SK-MEL-5 (cell line): Measurements from ENCODE around the gene EFCAB10. TPM values are rescaled to one million over a fixed set of nuclear protein-coding genes. Genes with fewer than 3 reads are reported as not detected.
"Not testable (repeated sequence)": the region's sequence is repeated elsewhere in the genome, so short reads cannot be mapped to it uniquely, and the experiment has no call there.

Experiments
- DNase-seq: peaks from one replicate; pipeline ENCODE4 v3.0.0-alpha.2; 2016; ENCODE audit warnings: low read depth, low spot score
- in situ Hi-C: cut with HindIII; loops from 2 replicates; pipeline ENCODE4 v1.10.0; 2016; ENCODE audit warnings: low sequenced_read_pairs, high pct_unique_total_duplicates, low pct_unique_long_range_greater_than_20kb
- total RNA-seq: library from RNA; depleted of rRNA; stranded (reverse); fragments of >200 nt; shearing (Covaris generic); gene quantifications from 2 replicates; pipeline ENCODE4 v1.2.3, GENCODE V29; 2014

EFCAB10 gene
- total RNA-seq, 1 experiment from 2014 or later, result not detected

DNA sequence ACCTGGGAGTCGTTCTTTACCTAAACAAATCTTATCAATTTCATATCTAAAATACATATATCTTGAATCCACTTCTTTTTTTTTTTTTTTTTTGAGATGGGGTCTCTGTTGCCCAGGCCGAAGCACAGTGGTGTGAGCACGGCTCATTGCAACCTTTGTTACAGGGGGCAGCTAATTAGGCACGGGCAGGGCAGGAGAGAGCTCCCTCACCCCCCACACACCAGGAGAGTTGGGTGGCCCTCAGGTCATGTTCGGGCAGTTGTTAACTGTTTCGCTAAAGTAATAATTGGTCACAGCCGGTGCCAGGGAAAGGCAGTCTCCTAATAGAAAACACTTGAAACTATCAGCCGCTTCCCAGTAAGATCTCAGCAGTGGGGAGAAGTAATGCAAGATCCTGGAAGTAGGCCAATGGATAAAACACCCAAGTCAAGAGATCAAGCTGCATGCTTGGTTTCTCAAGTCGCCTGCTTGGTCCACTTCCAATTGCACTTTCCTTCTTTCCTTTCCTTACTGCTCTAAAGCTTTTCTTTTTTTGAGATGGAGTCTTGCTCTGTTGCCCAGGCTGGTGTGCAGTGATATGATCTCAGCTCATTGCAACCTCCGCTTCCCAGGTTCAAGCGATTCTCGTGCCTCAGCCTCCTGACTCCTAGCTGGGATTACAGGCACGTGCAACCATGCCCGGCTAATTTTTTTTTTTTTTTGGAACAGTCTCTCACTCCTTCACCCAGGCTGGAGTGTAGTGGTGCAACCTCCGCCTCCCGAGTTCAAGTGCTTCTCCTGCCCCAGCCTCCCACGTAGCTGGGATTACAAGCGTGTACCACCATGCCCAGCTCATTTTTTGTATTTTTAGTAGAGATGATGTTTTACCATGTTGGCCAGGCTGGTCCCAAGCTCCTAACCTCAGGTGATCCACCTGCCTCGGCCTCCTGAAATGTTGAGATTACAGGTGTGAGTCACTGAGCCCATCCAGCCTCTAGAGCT is 21.3 kb upstream of the EFCAB10 start:
- in situ Hi-C loops, result no loop called here
- no peak for DNase-seq

DNA sequence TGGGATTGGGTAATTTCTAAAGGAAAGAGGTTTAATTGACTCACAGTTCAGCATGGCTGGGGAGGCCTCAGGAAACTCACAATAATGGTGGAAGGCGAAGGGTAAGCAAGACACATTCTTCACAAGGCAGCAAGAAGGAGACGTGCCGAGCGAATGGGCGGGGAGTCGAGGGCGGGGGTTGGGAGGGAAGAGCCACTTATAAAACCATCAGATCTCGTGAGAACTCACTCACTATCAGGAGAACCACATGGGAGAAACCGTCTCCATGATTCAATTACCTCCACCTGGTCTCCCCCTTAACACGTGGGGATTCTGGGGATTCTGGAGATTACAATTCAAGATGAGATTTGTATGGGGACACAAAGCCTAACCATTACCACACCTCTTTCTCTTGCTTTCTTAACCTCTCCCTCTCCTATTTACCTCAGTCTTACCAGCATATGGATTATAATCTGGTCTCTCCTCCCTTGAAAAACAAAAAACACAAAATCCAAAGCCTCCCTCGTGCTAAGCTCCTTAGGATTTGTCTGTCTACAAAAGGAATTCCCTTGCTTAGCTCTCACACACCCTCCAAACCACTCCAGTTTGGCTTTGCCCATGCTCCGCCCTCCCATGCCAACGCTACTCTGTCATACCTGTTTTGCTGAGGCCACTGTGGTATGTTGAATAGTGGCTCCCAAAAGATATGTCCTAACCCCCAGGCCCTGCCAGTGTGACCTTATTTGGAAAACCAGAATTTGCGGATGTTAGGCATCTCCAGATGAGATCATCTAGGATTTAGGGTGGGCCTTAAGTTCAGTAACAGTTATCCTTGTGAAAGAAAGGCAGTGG is 19.6 kb upstream of the EFCAB10 start:
- DNase-seq, result no peak
- in situ Hi-C loops, result no loop called here

DNA sequence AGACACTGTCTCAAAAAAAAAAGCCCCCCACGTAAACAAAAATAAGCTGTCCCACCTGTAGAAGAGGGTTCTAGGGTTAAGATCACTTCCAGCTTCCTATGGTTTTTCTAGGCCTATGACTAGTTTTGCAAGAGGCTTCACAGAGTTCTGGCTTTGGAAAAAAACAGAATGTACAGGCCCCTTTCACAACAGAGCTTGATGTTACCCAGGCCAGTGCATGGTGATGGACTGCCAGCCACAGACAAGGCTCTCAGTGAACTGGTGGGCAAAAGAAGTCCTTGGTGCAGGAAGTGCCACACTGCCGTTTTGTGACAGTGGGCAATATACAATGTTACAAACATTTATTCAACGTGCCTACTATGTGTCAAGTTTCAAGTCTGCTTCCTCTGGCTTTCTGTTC is 18.3 kb upstream of the EFCAB10 start:
- no peak for DNase-seq
- in situ Hi-C loops, result no loop called here

DNA sequence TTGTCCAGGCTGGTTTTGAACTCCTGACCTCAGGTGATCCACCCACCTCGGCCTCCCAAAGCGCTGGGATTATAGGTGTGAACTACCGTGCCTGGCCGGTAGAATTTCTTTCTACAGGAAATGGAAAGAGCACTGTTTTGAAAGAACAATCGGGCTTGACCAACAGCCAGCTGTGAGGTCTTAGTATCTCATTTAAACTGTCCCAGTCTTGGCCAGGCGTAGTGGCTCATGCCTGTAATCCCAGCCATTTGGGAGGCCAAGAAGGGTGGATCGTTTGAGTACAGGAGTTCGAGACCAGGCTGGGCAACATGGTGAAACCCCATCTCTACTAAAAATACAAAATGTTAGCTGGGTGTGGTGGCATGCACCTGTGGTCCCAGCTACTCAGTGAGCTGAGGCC is 17.8 kb upstream of the EFCAB10 start:
- in situ Hi-C loops, DNase-seq: not testable (repeated sequence)

DNA sequence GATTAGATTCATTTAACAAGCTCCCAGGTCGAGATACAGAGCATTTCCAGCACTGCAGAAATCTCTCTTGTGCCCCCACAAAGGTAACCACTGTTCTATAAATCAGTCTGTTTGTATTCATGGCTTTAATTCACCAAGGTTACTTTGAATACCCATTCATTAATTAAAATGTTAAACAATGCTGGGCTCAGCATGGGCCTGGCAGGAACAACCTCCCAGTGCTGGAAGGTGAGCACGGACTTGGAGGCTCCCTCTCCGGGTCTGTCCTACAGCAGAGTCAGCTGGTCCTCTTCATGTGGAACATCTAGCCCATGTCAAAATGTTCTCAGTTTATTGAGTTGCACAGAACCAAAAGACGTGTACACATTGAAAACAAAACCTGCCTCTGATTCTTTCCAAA is 15.6 kb upstream of the EFCAB10 start:
- no peak for DNase-seq
- in situ Hi-C loops, result no loop called here

- DNase-seq, result no peak
- in situ Hi-C loops, result no loop called here
Observed at GRCh38 chr7:105594034-105594433, 12.7 kb upstream of the EFCAB10 start.

DNA sequence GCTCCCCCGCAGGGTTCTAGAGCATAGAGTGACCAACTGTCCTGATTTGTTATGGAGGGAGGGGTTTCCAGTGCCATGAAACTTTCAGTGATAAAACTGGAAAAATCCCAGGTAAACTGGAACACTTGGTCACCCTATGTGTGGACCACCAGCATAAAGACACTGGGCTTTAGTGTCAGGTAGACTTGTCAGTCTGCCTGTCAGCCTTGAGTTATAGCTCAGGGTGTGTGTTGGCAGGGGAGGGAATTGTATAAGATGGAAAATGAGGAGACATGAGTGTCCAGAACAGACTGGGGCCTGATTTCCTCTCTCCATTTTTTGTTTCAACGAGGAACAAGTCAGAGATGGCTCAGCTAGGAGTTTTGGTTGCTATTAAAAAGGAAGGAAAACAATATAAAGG is 10.2 kb upstream of the EFCAB10 start:
- no peak for DNase-seq
- in situ Hi-C loops, result no loop called here

DNA sequence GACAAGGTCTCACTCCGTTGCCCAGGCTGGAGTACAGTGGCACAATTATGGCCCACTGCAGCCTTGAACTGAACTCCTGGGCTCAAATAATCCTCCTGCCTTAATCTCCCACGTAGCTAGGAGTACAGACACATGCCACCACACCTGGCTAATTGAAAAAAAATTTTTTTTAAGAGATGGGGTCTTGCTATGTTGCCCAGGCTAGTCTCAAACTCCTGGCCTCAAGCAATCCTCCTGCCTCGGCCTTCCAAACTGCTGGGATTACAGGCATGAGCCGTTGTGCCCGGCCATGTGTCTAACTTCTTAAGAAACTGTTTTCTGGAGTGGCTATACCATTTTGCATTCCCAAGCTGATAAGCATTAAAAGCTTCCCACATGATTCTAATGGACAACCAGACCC is 9.5 kb upstream of the EFCAB10 start:
- no peak for DNase-seq

GRCh38 chr7:105589356-105590077 is 8.2 kb upstream of the EFCAB10 start:
- in situ Hi-C loops, result no loop called here
- DNase-seq, result peak; percentile 93

More for the DNA sequence above, 9.5 kb upstream of the EFCAB10 start:
- in situ Hi-C loops, result no loop called here

DNA sequence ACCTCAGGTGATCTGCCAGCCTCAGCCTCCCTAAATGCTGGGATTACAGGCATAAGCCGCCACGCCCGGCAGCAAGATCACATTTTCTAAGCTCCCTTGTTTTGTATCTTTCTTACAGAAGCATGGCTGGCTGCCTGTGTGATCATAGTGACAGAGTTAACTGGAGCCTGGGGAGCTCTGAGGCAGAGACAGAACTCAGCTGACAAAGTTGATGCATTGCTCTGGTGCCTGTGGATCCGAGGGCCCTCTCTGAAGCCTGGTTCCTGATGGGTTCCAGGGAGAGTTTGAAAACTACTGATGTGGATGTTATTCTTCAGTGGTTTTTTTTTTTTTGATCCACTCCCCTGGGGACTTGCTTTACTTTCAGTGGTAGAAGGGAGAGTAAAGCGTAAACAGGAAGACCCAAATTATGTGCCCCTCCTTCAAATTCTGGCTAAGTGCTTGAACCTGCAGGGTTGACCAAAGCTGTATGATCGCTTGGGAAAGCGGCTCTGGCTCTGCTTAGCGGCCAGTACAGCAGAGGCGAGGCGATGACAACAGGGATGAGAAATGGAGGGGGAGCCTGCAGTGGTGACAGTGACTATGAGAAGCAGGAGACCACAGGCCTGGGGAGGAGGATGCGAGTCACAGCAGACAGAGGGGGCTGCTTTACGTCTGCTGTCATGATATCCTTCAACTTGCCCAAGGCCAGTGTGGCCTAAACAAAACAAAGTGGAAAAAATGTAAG is 6.8 kb upstream of the EFCAB10 start:
- in situ Hi-C loops, result no loop called here

GRCh38 chr7:105585850-105586500 is 4.7 kb upstream of the EFCAB10 start:
- in situ Hi-C loops, result no loop called here
- DNase-seq, result no peak

More for the DNA sequence above, 6.8 kb upstream of the EFCAB10 start:
- DNase-seq, result no peak

- DNase-seq, result no peak
- in situ Hi-C loops, result no loop called here
Observed at GRCh38 chr7:105584165-105584564, 2.9 kb upstream of the EFCAB10 start.

DNA sequence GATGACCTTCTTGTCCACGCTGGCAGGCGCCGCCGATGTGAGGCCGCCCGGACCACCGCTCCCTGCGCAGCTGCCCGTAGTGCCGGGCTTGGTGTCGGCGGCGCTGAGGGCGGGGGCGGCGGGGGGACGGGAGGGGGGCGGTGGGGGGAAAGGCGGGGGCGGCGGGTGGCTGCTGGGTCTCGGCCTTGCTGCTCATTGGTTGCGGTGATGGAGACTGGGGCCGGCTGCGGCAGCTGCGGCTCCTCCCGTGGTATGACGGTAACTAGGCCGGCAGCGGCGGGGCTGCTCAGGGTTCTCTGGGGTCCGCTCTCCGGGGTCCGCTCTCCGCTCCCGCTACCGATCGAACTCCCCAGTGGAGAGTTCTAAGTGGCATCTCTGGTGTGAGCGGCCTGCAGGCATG is 1.8 kb upstream of the EFCAB10 start:
- DNase-seq, result no peak

GRCh38 chr7:105580022-105580740 is 1.1 kb downstream of the EFCAB10 start:
- in situ Hi-C loops, result no loop called here
- DNase-seq, result no peak

More for the DNA sequence above, 1.8 kb upstream of the EFCAB10 start:
- in situ Hi-C loops, result no loop called here

DNA sequence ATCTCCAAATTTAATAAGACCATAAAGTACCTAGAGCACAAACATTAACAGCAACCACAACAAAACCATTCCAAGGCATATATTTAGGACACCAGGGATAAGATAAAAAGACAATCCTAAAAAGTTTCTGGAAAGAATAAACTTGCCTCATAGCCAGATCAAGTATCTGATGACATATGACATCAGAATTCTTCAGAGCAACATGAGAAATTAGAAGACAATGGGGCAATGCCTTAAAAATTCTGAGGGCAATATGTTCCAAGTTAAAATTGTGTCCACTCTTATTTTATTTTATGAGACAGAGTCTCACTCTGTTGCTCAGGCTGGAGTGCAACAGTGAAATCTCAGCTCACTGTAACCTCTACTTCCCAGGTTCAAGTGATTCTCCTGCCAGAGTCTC is 2.8 kb downstream of the EFCAB10 start:
- in situ Hi-C loops, result no loop called here
- no peak for DNase-seq

GRCh38 chr7:105577251-105577650 is 4.0 kb downstream of the EFCAB10 start:
- in situ Hi-C loops, result no loop called here

More at GRCh38 chr7:105577251-105577650, 4.0 kb downstream of the EFCAB10 start:
- DNase-seq, result no peak
